K562 (cell line): ENCODE measurements around the gene GCSH. TPM values are rescaled to one million over a fixed set of nuclear protein-coding genes. Genes with fewer than 3 reads are reported as not detected.

Experiments
- ATAC-seq: fragments of 200-7000 bp; cut with Tn5 transposase; 3 replicates; pipeline ENCODE4 v1.9.1; 2020; ENCODE audit warnings: moderate library complexity
- BruUV-seq: library from RNA; stranded (reverse); fragments of 400-500 nt; replicated peaks from 2 replicates; lab custom pipeline; 2021; lab: Mats Ljungman, UMichigan
- CTCF ChIA-PET: fragments of 300-600 bp; formaldehyde crosslinking; extraction: SDS; loops from one replicate; lab custom pipeline; 2021; ENCODE audit warnings: low intra/inter-chr PET ratio; lab: Yijun Ruan, JAX
- POLR2A ChIA-PET: fragments of 300-600, 350-650 bp; sonication (Branson Sonifier 250); formaldehyde crosslinking; extraction: SDS; loops from one replicate; lab custom pipeline; 2021; ENCODE audit warnings: antibody characterized with exemption, inconsistent platforms; lab: Yijun Ruan, JAX
- DNase-seq, 4 experiments: peaks; one replicate each; pipeline versions ENCODE4 v3.0.0 to v3.0.0-alpha.2; 2011 to 2018; ENCODE audit warnings: low spot score in 3 of 4, mixed read lengths in 3 of 4; ENCODE audit errors: extremely low read depth in 1 of 4
- FAIRE-seq: peaks from 2 replicates; lab custom pipeline; 2011; peaks lifted over from hg19 to GRCh38; lab: Jason Lieb, UNC
- H2AFZ ChIP-seq: 2 replicates; pipeline ENCODE4 v1.6.0; 2011; ENCODE audit warnings: low read depth, low read length, control low read depth, inconsistent platforms
- H3K27ac ChIP-seq: fragments of 200-600 bp; 3 replicates; pipeline ENCODE4 v1.8.0; 2011; ENCODE audit warnings: low read depth, mild to moderate bottlenecking, control low read depth, inconsistent platforms, low read length, moderate library complexity, mixed read lengths; ENCODE audit errors: extremely low read depth
- H3K27me3 ChIP-seq, 2 experiments: fragments of 300-600 bp in 1 of 2; 2 replicates in 1 of 2; 3 replicates in 1 of 2; pipeline versions ENCODE4 v1.6.0 to v1.8.0; 2011; ENCODE audit warnings: inconsistent platforms in 2 of 2, low read length in 2 of 2, mild to moderate bottlenecking in 1 of 2, mixed read lengths in 1 of 2, moderate library complexity in 1 of 2; ENCODE audit not compliant: control insufficient read depth in 2 of 2, insufficient read depth in 2 of 2
- H3K36me3 ChIP-seq: fragments of 300-600 bp; 3 replicates; pipeline ENCODE4 v1.8.0; 2011; ENCODE audit warnings: mild to moderate bottlenecking, low read length, inconsistent platforms; ENCODE audit not compliant: control insufficient read depth, insufficient read depth
- H3K4me1 ChIP-seq, 2 experiments: fragments of 200-600 bp in 1 of 2; replicated peaks in 1 of 2; 2 replicates in 1 of 2; 3 replicates in 1 of 2; pipeline versions ENCODE4 v1.5.1 to v1.8.0; 2011; ENCODE audit warnings: inconsistent platforms in 2 of 2, low read length in 2 of 2, mild to moderate bottlenecking in 1 of 2, mixed read lengths in 1 of 2, moderate library complexity in 1 of 2; ENCODE audit not compliant: control insufficient read depth in 2 of 2, insufficient read depth in 2 of 2
- H3K4me2 ChIP-seq: 2 replicates; pipeline ENCODE4 v1.6.1; 2011; ENCODE audit warnings: low read length, control low read depth, inconsistent platforms, mixed read lengths; ENCODE audit not compliant: insufficient read depth
- H3K4me3 ChIP-seq: fragments of 200-600 bp; sonication (generic), shearing (Covaris generic); 2 replicates; pipeline ENCODE4 v1.5.1; 2016; ENCODE audit warnings: control low read depth, inconsistent platforms
- H3K79me2 ChIP-seq: fragments of 200-600 bp; 3 replicates; pipeline ENCODE4 v1.8.0; 2011; ENCODE audit warnings: low read length, inconsistent platforms; ENCODE audit not compliant: control insufficient read depth, insufficient read depth
- H3K9ac ChIP-seq, 2 experiments: 2 replicates each; pipeline versions ENCODE4 v1.6.0 to v1.6.1; 2011; ENCODE audit warnings: low read depth in 2 of 2, low read length in 2 of 2, control low read depth in 1 of 2, inconsistent platforms in 1 of 2, mild to moderate bottlenecking in 1 of 2, mixed read lengths in 1 of 2; ENCODE audit not compliant: insufficient read depth in 1 of 2
- H3K9me1 ChIP-seq: one replicate; pipeline ENCODE4 v1.6.0; 2011; ENCODE audit warnings: inconsistent platforms, mild to moderate bottlenecking, low read length, moderate library complexity; ENCODE audit not compliant: control insufficient read depth, insufficient read depth
- H3K9me3 ChIP-seq: replicated peaks from 2 replicates; pipeline ENCODE4 v1.5.1; 2011; ENCODE audit warnings: low read depth, low read length, inconsistent platforms; ENCODE audit not compliant: control insufficient read depth, insufficient read depth
- H4K20me1 ChIP-seq: replicated peaks from 2 replicates; pipeline ENCODE4 v1.6.1; 2011; ENCODE audit warnings: low read length, inconsistent platforms, mixed read lengths; ENCODE audit not compliant: control insufficient read depth, insufficient read depth
- ADNP ChIP-seq: fragments of 200-800 bp; sonication (Bioruptor generic); IDR thresholded peaks from 2 replicates; pipeline ENCODE4 v1.6.1; 2016; ENCODE audit warnings: missing genetic modification characterization, missing compliant biosample characterization
- CAMTA2 ChIP-seq: fragments of 250-450 bp; sonication (Bioruptor Pico); conservative IDR thresholded peaks from 2 replicates; pipeline ENCODE4 v1.5.1; 2022
- JUND ChIP-seq, 2 experiments: IDR thresholded peaks; 2 replicates in 1 of 2; 3 replicates in 1 of 2; pipeline ENCODE4 v1.6.1; 2011; ENCODE audit warnings: borderline replicate concordance in 2 of 2, low read depth in 2 of 2, low read length in 2 of 2, improper control_type of control experiment in 1 of 2, missing biosample characterization in 1 of 2, missing genetic modification characterization in 1 of 2, missing genetic modification reagents in 1 of 2
- WGBS: fragments of 100-300 bp; shearing (Covaris generic); methylation state at CpG from one replicate; pipeline ENCODE4 v1.1.6; 2016; ENCODE audit warnings: low coverage, mixed read lengths; ENCODE audit not compliant: insufficient coverage; ENCODE audit errors: missing lambda C conversion rate; 5-methylcytosine and 5-hydroxymethylcytosine counted together
- in situ Hi-C: fragments of 300-500 bp; cut with MboI; formaldehyde crosslinking; loops from 4 replicates; pipeline ENCODE4 v1.15.0; 2018; ENCODE audit warnings: inconsistent platforms, mixed read lengths
- intact Hi-C: fragments of 100-400 bp; cut with micrococcal nuclease; formaldehyde crosslinking; loops from 2 replicates; pipeline ENCODE4 v1.14.2; 2022
- polyA plus RNA-seq, 8 experiments: library from polyadenylated mRNA; depleted of rRNA in 4 of 8; stranded (reverse) in 5 of 8; unstranded in 3 of 8; fragments of >200 nt; fragmentation: Nextera tagmentation in 2 of 8; fragmentation: Illumina TruSeq in 1 of 8; extraction: Ambion mirVana in 2 of 8; extraction: Trizol in 1 of 8; gene quantifications; 2 replicates each; pipeline versions ENCODE4 v1.2.1 to v1.2.3, GENCODE V29; 2011 to 2014; ENCODE audit warnings: inconsistent platforms in 1 of 8, missing spikeins in 1 of 8
- total RNA-seq, 7 experiments: library from RNA; depleted of rRNA in 6 of 7; stranded (reverse); fragments of >200 nt in 6 of 7; fragmentation: Illumina TruSeq in 2 of 7; extraction: Trizol in 2 of 7; gene quantifications; 2 replicates each; pipeline versions ENCODE4 v1.2.1 to v1.2.3, GENCODE V29; 2011 to 2021; ENCODE audit warnings: low replicate concordance in 1 of 7
- TF ChIP-seq, protein P1 (sequence below), 2 experiments: fragments of 450-650 bp in 1 of 2; sonication (generic) in 1 of 2; formaldehyde crosslinking in 1 of 2; IDR thresholded peaks in 1 of 2; conservative IDR thresholded peaks in 1 of 2; 2 replicates each; pipeline versions ENCODE4 v1.6.1 to v1.8.1; 2016 to 2023; ENCODE audit warnings: mild to moderate bottlenecking in 2 of 2, moderate library complexity in 2 of 2, inconsistent platforms in 1 of 2, missing genetic modification reagents in 1 of 2
- TF ChIP-seq, protein P2 (sequence below): IDR thresholded peaks from 3 replicates; pipeline ENCODE4 v1.6.1; 2011; ENCODE audit warnings: borderline replicate concordance, mild to moderate bottlenecking, moderate library complexity; ENCODE audit not compliant: insufficient read length; ENCODE audit errors: extremely low read depth
- TF ChIP-seq, protein P3 (sequence below): fragments of 450-650 bp; IDR thresholded peaks from 2 replicates; pipeline ENCODE4 v1.6.1; 2016
- TF ChIP-seq, protein P4 (sequence below): fragments of 450-650 bp; formaldehyde crosslinking; IDR thresholded peaks from 2 replicates; pipeline ENCODE4 v1.4.0; 2020; ENCODE audit warnings: mild to moderate bottlenecking, moderate library complexity
- TF ChIP-seq, protein P5 (sequence below): fragments of 450-650 bp; IDR thresholded peaks from 2 replicates; pipeline ENCODE4 v1.6.1; 2017; ENCODE audit warnings: mild to moderate bottlenecking, moderate library complexity

The GCSH gene
- total and polyA plus RNA-seq, 9 of the 15 experiments (the other 6 are each of a cell fraction or from before 2014, with no cell fraction given) = 35.0 to 121 (median 89.0) TPM

DNA sequence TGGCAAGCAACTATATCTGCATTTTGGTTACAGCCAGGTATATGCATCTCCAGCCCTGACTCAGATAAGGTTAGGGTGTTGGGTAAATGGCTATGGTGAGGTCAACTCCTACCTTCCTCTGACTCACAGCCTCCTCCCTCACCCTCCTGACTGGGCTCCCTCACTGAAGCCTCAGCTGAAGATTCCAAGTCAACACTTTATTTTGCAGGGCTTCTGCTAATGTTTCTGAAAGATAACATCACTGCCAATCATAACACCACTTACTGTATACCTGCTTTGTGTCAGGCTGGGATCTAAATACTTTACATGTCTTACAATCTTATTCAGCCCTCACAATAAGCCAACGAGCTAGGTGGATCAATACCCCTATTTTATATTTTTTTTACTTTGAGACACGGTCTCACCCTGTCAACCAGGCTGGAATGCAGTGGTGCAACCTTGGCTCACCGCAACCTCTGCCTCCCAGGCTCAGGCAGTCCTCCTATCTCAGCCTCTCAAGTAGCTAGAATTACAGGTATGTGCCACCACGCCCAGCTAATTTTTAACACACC is 47.8 kb upstream of the GCSH start:
- Histone ChIP-seq H3K4me3 (no peak overlapping the region), H2AFZ (no peak overlapping the region), H3K27me3 (peaks cover 39 to 60% of the 10 kb centered on the region in 2 experiments), H3K4me1 (peaks cover 0 to 10% of the 10 kb centered on the region in 2 experiments; a peak in 2 of 5 replicates), H3K27ac (no peak overlapping the region), H4K20me1 (0 out of 2 replicates have a peak, but pooled peaks cover 11% of the 10 kb centered on the region), H3K9ac (no peak overlapping the region), H3K36me3 (no peaks in the 10 kb centered on the region), H3K9me1 (peaks cover 3% of the 10 kb centered on the region), H3K79me2 (no peaks in the 10 kb centered on the region), H3K9me3 (no peaks in the 10 kb centered on the region), H3K4me2 (no peak overlapping the region)
- CTCF ChIA-PET = no interaction called here
- DNase-seq (no peak), FAIRE-seq (no peak), ATAC-seq (peak; percentile 46)
- 3% methylated on average over 4 of the region's 4 CpGs for WGBS
- POLR2A ChIA-PET = interaction anchor here (0.6 kb wide), 2 partner anchors 307 to 476 kb away, joined by 3 read pairs; no protein-coding TSS in a partner anchor
- no TSS peak for BruUV-seq
- intact Hi-C loops (no loop called here), in situ Hi-C loops (no loop called here)
- TF ChIP-seq ADNP (no peak), JUND (IDR thresholded peaks at IDR 0.05; ENCODE audit: borderline replicate concordance, low read depth, low read length) (no peak), JUND (tag; IDR thresholded peaks at IDR 0.05; ENCODE audit: borderline replicate concordance, low read depth, low read length) (peak; percentile 11; the same call in 1 of the 3 replicates), CAMTA2 (CRISPR knock-in tag) (no peak)
- TF ChIP-seq, protein P1, sequence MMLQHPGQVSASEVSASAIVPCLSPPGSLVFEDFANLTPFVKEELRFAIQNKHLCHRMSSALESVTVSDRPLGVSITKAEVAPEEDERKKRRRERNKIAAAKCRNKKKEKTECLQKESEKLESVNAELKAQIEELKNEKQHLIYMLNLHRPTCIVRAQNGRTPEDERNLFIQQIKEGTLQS (IDR thresholded peaks at IDR 0.05) = peak; percentile 30
- TF ChIP-seq, protein P1 (CRISPR knock-in tag; conservative IDR thresholded peaks at IDR 0.05) = no peak
- TF ChIP-seq, protein P2, sequence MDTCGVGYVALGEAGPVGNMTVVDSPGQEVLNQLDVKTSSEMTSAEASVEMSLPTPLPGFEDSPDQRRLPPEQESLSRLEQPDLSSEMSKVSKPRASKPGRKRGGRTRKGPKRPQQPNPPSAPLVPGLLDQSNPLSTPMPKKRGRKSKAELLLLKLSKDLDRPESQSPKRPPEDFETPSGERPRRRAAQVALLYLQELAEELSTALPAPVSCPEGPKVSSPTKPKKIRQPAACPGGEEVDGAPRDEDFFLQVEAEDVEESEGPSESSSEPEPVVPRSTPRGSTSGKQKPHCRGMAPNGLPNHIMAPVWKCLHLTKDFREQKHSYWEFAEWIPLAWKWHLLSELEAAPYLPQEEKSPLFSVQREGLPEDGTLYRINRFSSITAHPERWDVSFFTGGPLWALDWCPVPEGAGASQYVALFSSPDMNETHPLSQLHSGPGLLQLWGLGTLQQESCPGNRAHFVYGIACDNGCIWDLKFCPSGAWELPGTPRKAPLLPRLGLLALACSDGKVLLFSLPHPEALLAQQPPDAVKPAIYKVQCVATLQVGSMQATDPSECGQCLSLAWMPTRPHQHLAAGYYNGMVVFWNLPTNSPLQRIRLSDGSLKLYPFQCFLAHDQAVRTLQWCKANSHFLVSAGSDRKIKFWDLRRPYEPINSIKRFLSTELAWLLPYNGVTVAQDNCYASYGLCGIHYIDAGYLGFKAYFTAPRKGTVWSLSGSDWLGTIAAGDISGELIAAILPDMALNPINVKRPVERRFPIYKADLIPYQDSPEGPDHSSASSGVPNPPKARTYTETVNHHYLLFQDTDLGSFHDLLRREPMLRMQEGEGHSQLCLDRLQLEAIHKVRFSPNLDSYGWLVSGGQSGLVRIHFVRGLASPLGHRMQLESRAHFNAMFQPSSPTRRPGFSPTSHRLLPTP = no peak
- TF ChIP-seq, protein P3, sequence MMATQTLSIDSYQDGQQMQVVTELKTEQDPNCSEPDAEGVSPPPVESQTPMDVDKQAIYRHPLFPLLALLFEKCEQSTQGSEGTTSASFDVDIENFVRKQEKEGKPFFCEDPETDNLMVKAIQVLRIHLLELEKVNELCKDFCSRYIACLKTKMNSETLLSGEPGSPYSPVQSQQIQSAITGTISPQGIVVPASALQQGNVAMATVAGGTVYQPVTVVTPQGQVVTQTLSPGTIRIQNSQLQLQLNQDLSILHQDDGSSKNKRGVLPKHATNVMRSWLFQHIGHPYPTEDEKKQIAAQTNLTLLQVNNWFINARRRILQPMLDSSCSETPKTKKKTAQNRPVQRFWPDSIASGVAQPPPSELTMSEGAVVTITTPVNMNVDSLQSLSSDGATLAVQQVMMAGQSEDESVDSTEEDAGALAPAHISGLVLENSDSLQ = peak; percentile 70
- TF ChIP-seq, protein P4, sequence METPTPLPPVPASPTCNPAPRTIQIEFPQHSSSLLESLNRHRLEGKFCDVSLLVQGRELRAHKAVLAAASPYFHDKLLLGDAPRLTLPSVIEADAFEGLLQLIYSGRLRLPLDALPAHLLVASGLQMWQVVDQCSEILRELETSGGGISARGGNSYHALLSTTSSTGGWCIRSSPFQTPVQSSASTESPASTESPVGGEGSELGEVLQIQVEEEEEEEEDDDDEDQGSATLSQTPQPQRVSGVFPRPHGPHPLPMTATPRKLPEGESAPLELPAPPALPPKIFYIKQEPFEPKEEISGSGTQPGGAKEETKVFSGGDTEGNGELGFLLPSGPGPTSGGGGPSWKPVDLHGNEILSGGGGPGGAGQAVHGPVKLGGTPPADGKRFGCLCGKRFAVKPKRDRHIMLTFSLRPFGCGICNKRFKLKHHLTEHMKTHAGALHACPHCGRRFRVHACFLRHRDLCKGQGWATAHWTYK (CRISPR knock-in tag) = no peak
- TF ChIP-seq, protein P5, sequence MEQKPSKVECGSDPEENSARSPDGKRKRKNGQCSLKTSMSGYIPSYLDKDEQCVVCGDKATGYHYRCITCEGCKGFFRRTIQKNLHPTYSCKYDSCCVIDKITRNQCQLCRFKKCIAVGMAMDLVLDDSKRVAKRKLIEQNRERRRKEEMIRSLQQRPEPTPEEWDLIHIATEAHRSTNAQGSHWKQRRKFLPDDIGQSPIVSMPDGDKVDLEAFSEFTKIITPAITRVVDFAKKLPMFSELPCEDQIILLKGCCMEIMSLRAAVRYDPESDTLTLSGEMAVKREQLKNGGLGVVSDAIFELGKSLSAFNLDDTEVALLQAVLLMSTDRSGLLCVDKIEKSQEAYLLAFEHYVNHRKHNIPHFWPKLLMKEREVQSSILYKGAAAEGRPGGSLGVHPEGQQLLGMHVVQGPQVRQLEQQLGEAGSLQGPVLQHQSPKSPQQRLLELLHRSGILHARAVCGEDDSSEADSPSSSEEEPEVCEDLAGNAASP = no peak
